HCT116 (cell line): ENCODE measurements around the gene TTC27. TPM values are rescaled to one million over a fixed set of nuclear protein-coding genes. Genes with fewer than 3 reads are reported as not detected.

Source experiments
- ATAC-seq: fragments of 200-7000 bp; cut with Tn5 transposase; 2 replicates; pipeline ENCODE4 v1.9.1; 2020; ENCODE audit warnings: mild to moderate bottlenecking, moderate library complexity
- BruUV-seq: library from RNA; stranded (reverse); fragments of 400-500 nt; replicated peaks from 2 replicates; lab custom pipeline; 2021; lab: Mats Ljungman, UMichigan
- CTCF ChIA-PET: fragments of 300-600 bp; sonication (Branson Sonifier 250); formaldehyde crosslinking; loops from one replicate; lab custom pipeline; 2021; ENCODE audit warnings: antibody characterized with exemption; lab: Charles Lee
- POLR2A ChIA-PET: fragments of 300-600, 350-600 bp; sonication (Branson Sonifier 250); formaldehyde crosslinking; loops from one replicate; lab custom pipeline; 2021; ENCODE audit warnings: antibody characterized with exemption; lab: Charles Lee
- RAD21 ChIA-PET, 2 experiments: fragments of 300-600 bp; sonication (Branson Sonifier 250); formaldehyde crosslinking; loops; one replicate each; lab custom pipeline; 2023; ENCODE audit warnings: low total read pairs in 2 of 2; ENCODE audit not compliant: uncharacterized antibody in 2 of 2, unreplicated experiment in 2 of 2, low non-redundant PET in 1 of 2; lab: Charles Lee
- DNase-seq: peaks from one replicate; pipeline ENCODE4 v3.0.0-alpha.2; 2010; ENCODE audit warnings: low read depth, low spot score
- H2AFZ ChIP-seq: fragments of 200-600 bp; shearing (Covaris generic), sonication (generic); 2 replicates; pipeline ENCODE4 v1.6.1; 2017; ENCODE audit warnings: low read depth, mixed run types, mixed read lengths, antibody characterized with exemption, low read length; ENCODE audit not compliant: poor library complexity, severe bottlenecking
- H3K27ac ChIP-seq: 2 replicates; pipeline ENCODE4 v1.5.1; 2012; ENCODE audit warnings: low read depth, low read length
- H3K27me3 ChIP-seq: fragments of 200-600 bp; sonication (generic); 2 replicates; pipeline ENCODE4 v1.6.1; 2016; ENCODE audit warnings: mixed run types, low read length, mixed read lengths; ENCODE audit not compliant: insufficient read depth
- H3K36me3 ChIP-seq, 2 experiments: fragments of 200-500 bp in 1 of 2; fragments of 200-600 bp in 1 of 2; sonication (Bioruptor generic) in 1 of 2; sonication (generic) in 1 of 2; 2 replicates each; pipeline versions ENCODE4 v1.5.1 to v1.6.1; 2014 to 2016; ENCODE audit warnings: low read length in 2 of 2, inconsistent platforms in 1 of 2, mixed read lengths in 1 of 2, mixed run types in 1 of 2; ENCODE audit not compliant: insufficient read depth in 2 of 2, control insufficient read depth in 1 of 2
- H3K4me1 ChIP-seq, 2 experiments: fragments of 200-600 bp in 1 of 2; sonication (generic) in 1 of 2; 2 replicates each; pipeline versions ENCODE4 v1.5.1 to v1.6.1; 2012 to 2017; ENCODE audit warnings: low read length in 2 of 2, inconsistent platforms in 1 of 2, mild to moderate bottlenecking in 1 of 2, mixed read lengths in 1 of 2, mixed run types in 1 of 2, moderate library complexity in 1 of 2; ENCODE audit not compliant: insufficient read depth in 2 of 2, control insufficient read depth in 1 of 2
- H3K4me2 ChIP-seq: fragments of 200-600 bp; sonication (generic); 2 replicates; pipeline ENCODE4 v1.6.1; 2017; ENCODE audit warnings: mixed run types, low read length, mixed read lengths
- H3K4me3 ChIP-seq, 2 experiments: fragments of 200-600 bp in 1 of 2; sonication (generic) in 1 of 2; replicated peaks in 1 of 2; 2 replicates each; pipeline ENCODE4 v1.5.1; 2011 to 2016; ENCODE audit warnings: low read length in 2 of 2, control low read depth in 1 of 2, low read depth in 1 of 2, mild to moderate bottlenecking in 1 of 2, mixed read lengths in 1 of 2, mixed run types in 1 of 2
- H3K79me2 ChIP-seq: fragments of 200-600 bp; sonication (generic); 2 replicates; pipeline ENCODE4 v1.6.1; 2017; ENCODE audit warnings: mild to moderate bottlenecking, mixed run types, low read length, moderate library complexity, mixed read lengths; ENCODE audit not compliant: insufficient read depth
- H3K9ac ChIP-seq: fragments of 200-600 bp; sonication (generic); 2 replicates; pipeline ENCODE4 v1.6.1; 2016; ENCODE audit warnings: low read length, mixed read lengths
- H3K9me2 ChIP-seq: fragments of 200-600 bp; sonication (generic), shearing (Covaris generic); 2 replicates; pipeline ENCODE4 v1.6.1; 2017; ENCODE audit warnings: mixed run types, mild to moderate bottlenecking, moderate library complexity; ENCODE audit not compliant: insufficient read depth
- H3K9me3 ChIP-seq, 2 experiments: fragments of 200-500 bp in 1 of 2; fragments of 200-600 bp in 1 of 2; sonication (Bioruptor generic) in 1 of 2; sonication (generic) in 1 of 2; 2 replicates each; pipeline ENCODE4 v1.6.1; 2014 to 2017; ENCODE audit warnings: low read length in 2 of 2, mixed read lengths in 2 of 2, inconsistent platforms in 1 of 2, low read depth in 1 of 2, mild to moderate bottlenecking in 1 of 2, mixed run types in 1 of 2, moderate library complexity in 1 of 2; ENCODE audit not compliant: control insufficient read depth in 1 of 2, insufficient read depth in 1 of 2
- H4K20me1 ChIP-seq: fragments of 200-600 bp; sonication (generic), shearing (Covaris generic); 2 replicates; pipeline ENCODE4 v1.6.1; 2017; ENCODE audit warnings: mixed run types, mild to moderate bottlenecking, moderate library complexity; ENCODE audit not compliant: insufficient read depth
- CBX3 ChIP-seq: IDR thresholded peaks from 2 replicates; pipeline ENCODE4 v1.6.1; 2012; ENCODE audit warnings: low read depth
- CEBPB ChIP-seq: IDR thresholded peaks from 2 replicates; pipeline ENCODE4 v1.6.1; 2012; ENCODE audit warnings: low read depth
- CTCF ChIP-seq, 3 experiments: fragments of 200-600 bp in 1 of 3; sonication (generic) in 1 of 3; IDR thresholded peaks in 2 of 3; conservative IDR thresholded peaks in 1 of 3; 2 replicates each; pipeline ENCODE4 v1.5.1; 2012 to 2017; ENCODE audit warnings: low read depth in 2 of 3, low read length in 2 of 3, antibody characterized with exemption in 1 of 3, borderline replicate concordance in 1 of 3, control low read depth in 1 of 3, mild to moderate bottlenecking in 1 of 3, mixed read lengths in 1 of 3, mixed run types in 1 of 3, moderate library complexity in 1 of 3; ENCODE audit not compliant: insufficient read depth in 1 of 3
- EGR1 ChIP-seq: IDR thresholded peaks from 2 replicates; pipeline ENCODE4 v1.6.1; 2012; ENCODE audit warnings: low read depth
- ELF1 ChIP-seq: IDR thresholded peaks from 2 replicates; pipeline ENCODE4 v1.6.1; 2012; ENCODE audit warnings: low read depth, borderline replicate concordance
- EZH2phosphoT487 ChIP-seq: fragments of 200-600 bp; IDR thresholded peaks from 2 replicates; pipeline ENCODE4 v1.6.1; 2018; ENCODE audit warnings: antibody characterized with exemption, borderline replicate concordance
- JUND ChIP-seq: IDR thresholded peaks from 2 replicates; pipeline ENCODE4 v1.6.1; 2012
- POLR2AphosphoS5 ChIP-seq: IDR thresholded peaks from 2 replicates; pipeline ENCODE4 v1.6.1; 2011; ENCODE audit warnings: mild to moderate bottlenecking, low read depth, low read length, moderate library complexity
- RAD21 ChIP-seq: IDR thresholded peaks from 2 replicates; pipeline ENCODE4 v1.6.1; 2012; ENCODE audit warnings: low read depth, mild to moderate bottlenecking
- SIN3A ChIP-seq: IDR thresholded peaks from 2 replicates; pipeline ENCODE4 v1.6.1; 2012; ENCODE audit warnings: low read depth
- SP1 ChIP-seq: IDR thresholded peaks from 2 replicates; pipeline ENCODE4 v1.6.1; 2012; ENCODE audit warnings: low read depth
- TCF7L2 ChIP-seq: IDR thresholded peaks from 2 replicates; pipeline ENCODE4 v1.7.0; 2011; ENCODE audit warnings: borderline replicate concordance, inconsistent platforms; ENCODE audit not compliant: insufficient read depth, insufficient read length; ENCODE audit errors: extremely low read depth
- YY1 ChIP-seq: IDR thresholded peaks from 2 replicates; pipeline ENCODE4 v1.6.1; 2011; ENCODE audit warnings: low read length, low read depth, moderate library complexity, mild to moderate bottlenecking; ENCODE audit not compliant: insufficient replicate concordance; ENCODE audit errors: extremely low read depth
- ZBTB33 ChIP-seq: IDR thresholded peaks from 2 replicates; pipeline ENCODE4 v1.6.1; 2011; ENCODE audit warnings: mild to moderate bottlenecking, low read length, moderate library complexity; ENCODE audit not compliant: insufficient replicate concordance; ENCODE audit errors: extremely low read depth
- ZFX ChIP-seq: fragments of 450-650 bp; IDR thresholded peaks from 2 replicates; pipeline ENCODE4 v1.6.1; 2017
- ZNF274 ChIP-seq: fragments of 200-500 bp; sonication (Bioruptor generic); IDR thresholded peaks from 2 replicates; pipeline ENCODE4 v1.6.1; 2014; ENCODE audit warnings: mild to moderate bottlenecking, low read depth, low read length, inconsistent platforms
- intact Hi-C: fragments of 100-400 bp; cut with micrococcal nuclease; formaldehyde crosslinking; loops from 2 replicates; pipeline ENCODE4 v1.10.0; 2022
- total RNA-seq: library from RNA; stranded (reverse); gene quantifications from one replicate; pipeline ENCODE4 v1.2.1, GENCODE V29; 2021; ENCODE audit not compliant: unreplicated experiment

TTC27 gene
- total RNA-seq, 1 experiment from 2014 or later = 24.4 TPM

- ChIA-PET CTCF (no interaction called here), RAD21 (no interaction called here)
- ATAC-seq = no peak
Measured at GRCh38 chr2:32838949-32839348, 211.1 kb downstream of the TTC27 start.

More at GRCh38 chr2:32838949-32839348, 211.1 kb downstream of the TTC27 start:
- Histone ChIP-seq H4K20me1 (no peaks in the 10 kb centered on the region), H3K9ac (no peak overlapping the region), H2AFZ (no peak overlapping the region), H3K79me2 (no peaks in the 10 kb centered on the region), H3K9me3 (no peaks in the 10 kb centered on the region), H3K27me3 (no peaks in the 10 kb centered on the region; the same call in 1 of the 2 replicates), H3K4me1 (no peaks in the 10 kb centered on the region), H3K36me3 (no peaks in the 10 kb centered on the region), H3K27ac (no peak overlapping the region), H3K4me2 (no peak overlapping the region), H3K4me3 (no peak overlapping the region), H3K9me2 (no peaks in the 10 kb centered on the region)
- intact Hi-C loops = no loop called here
- no peak for TF ChIP-seq EGR1
- no peak for TF ChIP-seq CBX3
- TF ChIP-seq SP1 = no peak
- TF ChIP-seq ELF1 = no peak
- TF ChIP-seq POLR2AphosphoS5 = no peak
- no peak for TF ChIP-seq CEBPB
- TF ChIP-seq JUND = no peak
- TF ChIP-seq CTCF (IDR thresholded peaks at IDR 0.05 in 2 of 3, conservative IDR thresholded peaks at IDR 0.05 in 1 of 3; ENCODE audit: borderline replicate concordance in 1 of 3, insufficient read depth in 1 of 3, low read depth in 2 of 3, low read length in 2 of 3) = no peak
- no peak for TF ChIP-seq ZBTB33
- no peak for TF ChIP-seq YY1
- TF ChIP-seq ZNF274 = no peak
- no peak for TF ChIP-seq RAD21
- no peak for TF ChIP-seq TCF7L2
- no peak for TF ChIP-seq SIN3A
- no peak for TF ChIP-seq EZH2phosphoT487
- TF ChIP-seq ZFX = no peak
- no peak for DNase-seq
- no TSS peak for BruUV-seq
- POLR2A ChIA-PET = no interaction called here
